Vagina (tissue), 2 donors: ENCODE data around the gene DNAH7.

Experiments
- POLR2A ChIP-seq, 2 donors: fragments of 450-650 bp; IDR thresholded peaks; one replicate each; pipeline ENCODE4 v1.6.1; 2017; ENCODE audit warnings: antibody characterized with exemption in 2 of 2, mild to moderate bottlenecking in 2 of 2, moderate library complexity in 2 of 2
- TF ChIP-seq, protein P1 (sequence below), 3 experiments: fragments of 450-650 bp in 2 of 3; fragments of 200-600 bp in 1 of 3; sonication (generic) in 1 of 3; IDR thresholded peaks; one replicate each; pipeline ENCODE4 v1.5.1; 2017 to 2019; ENCODE audit warnings: antibody characterized with exemption in 3 of 3, mild to moderate bottlenecking in 2 of 3, moderate library complexity in 2 of 3

DNA sequence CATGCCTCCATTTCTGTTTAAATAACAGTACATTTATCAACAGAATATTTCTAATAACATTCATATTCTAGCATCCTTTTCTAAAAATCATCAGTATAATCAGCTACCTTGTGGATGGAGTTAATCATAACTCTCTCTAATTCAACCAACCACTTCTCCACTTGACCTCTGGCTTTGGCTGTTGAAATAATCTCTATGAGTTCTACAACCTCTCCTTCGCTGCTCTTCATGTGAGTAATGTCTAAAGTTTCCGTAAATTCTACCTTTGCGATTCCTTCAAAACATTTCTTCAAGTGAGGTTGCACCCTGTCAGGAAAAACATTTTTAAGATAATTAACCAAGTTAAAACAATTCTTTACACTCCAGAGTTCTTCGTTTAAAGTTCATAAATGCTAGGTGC is 134.2 kb downstream of the DNAH7 start:
- TF ChIP-seq, protein P1, sequence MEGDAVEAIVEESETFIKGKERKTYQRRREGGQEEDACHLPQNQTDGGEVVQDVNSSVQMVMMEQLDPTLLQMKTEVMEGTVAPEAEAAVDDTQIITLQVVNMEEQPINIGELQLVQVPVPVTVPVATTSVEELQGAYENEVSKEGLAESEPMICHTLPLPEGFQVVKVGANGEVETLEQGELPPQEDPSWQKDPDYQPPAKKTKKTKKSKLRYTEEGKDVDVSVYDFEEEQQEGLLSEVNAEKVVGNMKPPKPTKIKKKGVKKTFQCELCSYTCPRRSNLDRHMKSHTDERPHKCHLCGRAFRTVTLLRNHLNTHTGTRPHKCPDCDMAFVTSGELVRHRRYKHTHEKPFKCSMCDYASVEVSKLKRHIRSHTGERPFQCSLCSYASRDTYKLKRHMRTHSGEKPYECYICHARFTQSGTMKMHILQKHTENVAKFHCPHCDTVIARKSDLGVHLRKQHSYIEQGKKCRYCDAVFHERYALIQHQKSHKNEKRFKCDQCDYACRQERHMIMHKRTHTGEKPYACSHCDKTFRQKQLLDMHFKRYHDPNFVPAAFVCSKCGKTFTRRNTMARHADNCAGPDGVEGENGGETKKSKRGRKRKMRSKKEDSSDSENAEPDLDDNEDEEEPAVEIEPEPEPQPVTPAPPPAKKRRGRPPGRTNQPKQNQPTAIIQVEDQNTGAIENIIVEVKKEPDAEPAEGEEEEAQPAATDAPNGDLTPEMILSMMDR (IDR thresholded peaks at IDR 0.05) = no peak
- no peak for TF ChIP-seq POLR2A (IDR thresholded peaks at IDR 0.05)
